HL-60 (cell line): Measurements from ENCODE around the gene LGALS9.

Source experiments
- CTCF ChIP-seq: IDR thresholded peaks from one replicate; pipeline ENCODE4 v1.5.1; 2011; ENCODE audit warnings: low read length, control low read depth, inconsistent platforms; ENCODE audit not compliant: insufficient read depth
- POLR2AphosphoS5 ChIP-seq: IDR thresholded peaks from 2 replicates; pipeline ENCODE4 v1.6.1; 2012; ENCODE audit warnings: low read depth
- REST ChIP-seq: IDR thresholded peaks from 2 replicates; pipeline ENCODE4 v1.6.1; 2012; ENCODE audit warnings: low read depth; ENCODE audit not compliant: insufficient replicate concordance

GRCh38 chr17:27607521-27608091, 23.4 kb upstream of the LGALS9 start:
- TF ChIP-seq REST: no peak
- no peak for TF ChIP-seq CTCF
- TF ChIP-seq POLR2AphosphoS5: no peak
